ENCODE results near the gene SDHC. TPM values are rescaled to one million over a fixed set of nuclear protein-coding genes. Genes with fewer than 3 reads are reported as not detected.

Gene SDHC
- total and polyA plus RNA-seq, 2 of the 13 experiments (the other 11 are each of a cell fraction or from before 2014, with no cell fraction given) = 27.1 to 229 TPM

- TF ChIP-seq DNMT3B (CRISPR knock-in tag; conservative IDR thresholded peaks at IDR 0.05) (peak; percentile 21; the same call in 1 of the 2 replicates), PPARG (CRISPR knock-in tag; conservative IDR thresholded peaks at IDR 0.05) (0 out of 2 replicates have a peak, but pooled peaks have one; percentile 48), CENPX (CRISPR knock-in tag; IDR thresholded peaks at IDR 0.05) (no peak), KAT2B (IDR thresholded peaks at IDR 0.05; ENCODE audit: borderline replicate concordance, low read depth, low read length) (no peak), AGO1 (IDR thresholded peaks at IDR 0.05; ENCODE audit: low read depth, low read length, poor library complexity, severe bottlenecking) (peak; percentile 33), ZMAT5 (CRISPR knock-in tag; IDR thresholded peaks at IDR 0.05; ENCODE audit: borderline replicate concordance, low read depth) (no peak), HOXA5 (CRISPR knock-in tag; IDR thresholded peaks at IDR 0.05) (no peak), ZHX2 (IDR thresholded peaks at IDR 0.05; ENCODE audit: low read depth) (peak; percentile 72; the same call in 1 of the 2 replicates), ZHX2 (CRISPR knock-in tag; IDR thresholded peaks at IDR 0.05; ENCODE audit: borderline replicate concordance) (0 out of 2 replicates have a peak, but pooled peaks have one; percentile 56), ZGPAT (CRISPR knock-in tag; IDR thresholded peaks at IDR 0.05) (peak; percentile 81), SNAPC5 (CRISPR knock-in tag; IDR thresholded peaks at IDR 0.05; ENCODE audit: borderline replicate concordance) (no peak), ZNF24 (IDR thresholded peaks at IDR 0.05) (no peak), ZNF552 (CRISPR knock-in tag; IDR thresholded peaks at IDR 0.05; ENCODE audit: borderline replicate concordance) (no peak), ZSCAN9 (CRISPR knock-in tag; IDR thresholded peaks at IDR 0.05; ENCODE audit: borderline replicate concordance) (no peak), SATB2 (CRISPR knock-in tag; IDR thresholded peaks at IDR 0.05) (no peak), ZNF761 (CRISPR knock-in tag; conservative IDR thresholded peaks at IDR 0.05) (no peak), ZNF256 (CRISPR knock-in tag; conservative IDR thresholded peaks at IDR 0.05) (no peak)
- TF ChIP-seq, protein P1, sequence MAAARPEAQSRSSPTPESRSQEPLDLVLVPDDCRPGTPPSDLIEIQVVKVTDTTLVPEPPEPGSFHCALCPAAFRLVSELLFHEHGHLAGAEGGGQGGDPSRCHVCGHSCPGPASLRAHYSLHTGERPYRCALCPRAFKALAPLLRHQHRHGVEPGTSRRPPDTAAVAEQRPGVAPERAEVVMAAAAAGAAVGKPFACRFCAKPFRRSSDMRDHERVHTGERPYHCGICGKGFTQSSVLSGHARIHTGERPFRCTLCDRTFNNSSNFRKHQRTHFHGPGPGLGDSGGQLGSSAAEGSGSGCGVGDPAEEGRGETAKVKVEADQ (CRISPR knock-in tag; IDR thresholded peaks at IDR 0.05; ENCODE audit: borderline replicate concordance) = no peak
- TF ChIP-seq, protein P2, sequence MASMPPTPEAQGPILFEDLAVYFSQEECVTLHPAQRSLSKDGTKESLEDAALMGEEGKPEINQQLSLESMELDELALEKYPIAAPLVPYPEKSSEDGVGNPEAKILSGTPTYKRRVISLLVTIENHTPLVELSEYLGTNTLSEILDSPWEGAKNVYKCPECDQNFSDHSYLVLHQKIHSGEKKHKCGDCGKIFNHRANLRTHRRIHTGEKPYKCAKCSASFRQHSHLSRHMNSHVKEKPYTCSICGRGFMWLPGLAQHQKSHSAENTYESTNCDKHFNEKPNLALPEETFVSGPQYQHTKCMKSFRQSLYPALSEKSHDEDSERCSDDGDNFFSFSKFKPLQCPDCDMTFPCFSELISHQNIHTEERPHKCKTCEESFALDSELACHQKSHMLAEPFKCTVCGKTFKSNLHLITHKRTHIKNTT (CRISPR knock-in tag; IDR thresholded peaks at IDR 0.05) = no peak
Measured at GRCh38 chr1:161314201-161314981, at the start of gene SDHC (continued).
